T-helper 1 cell treated with Interleukin-12 subunit alpha and Interleukin-12 subunit beta and Interleukin-4 antibody, amounts not matched to agents 30 μg/mL and 1 μg/mL, for 36 hours (primary cell): ENCODE data around the gene RARS1.

ENCODE experiments used
- H3K27ac Mint-ChIP-seq: one replicate; pipeline ENCODE4 v1.8.0; 2021; ENCODE audit warnings: mild to moderate bottlenecking, mixed read lengths
- H3K27me3 Mint-ChIP-seq: one replicate; pipeline ENCODE4 v1.8.0; 2021; ENCODE audit warnings: low read depth, mixed read lengths
- H3K36me3 Mint-ChIP-seq: one replicate; pipeline ENCODE4 v1.8.0; 2021; ENCODE audit warnings: low read depth, mixed read lengths
- H3K4me1 Mint-ChIP-seq: one replicate; pipeline ENCODE4 v1.8.0; 2021; ENCODE audit warnings: low read depth, mixed read lengths
- H3K4me3 Mint-ChIP-seq: one replicate; pipeline ENCODE4 v1.8.0; 2021; ENCODE audit warnings: mild to moderate bottlenecking, moderate library complexity, mixed read lengths
- H3K9me3 Mint-ChIP-seq: one replicate; pipeline ENCODE4 v1.8.0; 2021; ENCODE audit warnings: mixed read lengths

Gene RARS1

DNA sequence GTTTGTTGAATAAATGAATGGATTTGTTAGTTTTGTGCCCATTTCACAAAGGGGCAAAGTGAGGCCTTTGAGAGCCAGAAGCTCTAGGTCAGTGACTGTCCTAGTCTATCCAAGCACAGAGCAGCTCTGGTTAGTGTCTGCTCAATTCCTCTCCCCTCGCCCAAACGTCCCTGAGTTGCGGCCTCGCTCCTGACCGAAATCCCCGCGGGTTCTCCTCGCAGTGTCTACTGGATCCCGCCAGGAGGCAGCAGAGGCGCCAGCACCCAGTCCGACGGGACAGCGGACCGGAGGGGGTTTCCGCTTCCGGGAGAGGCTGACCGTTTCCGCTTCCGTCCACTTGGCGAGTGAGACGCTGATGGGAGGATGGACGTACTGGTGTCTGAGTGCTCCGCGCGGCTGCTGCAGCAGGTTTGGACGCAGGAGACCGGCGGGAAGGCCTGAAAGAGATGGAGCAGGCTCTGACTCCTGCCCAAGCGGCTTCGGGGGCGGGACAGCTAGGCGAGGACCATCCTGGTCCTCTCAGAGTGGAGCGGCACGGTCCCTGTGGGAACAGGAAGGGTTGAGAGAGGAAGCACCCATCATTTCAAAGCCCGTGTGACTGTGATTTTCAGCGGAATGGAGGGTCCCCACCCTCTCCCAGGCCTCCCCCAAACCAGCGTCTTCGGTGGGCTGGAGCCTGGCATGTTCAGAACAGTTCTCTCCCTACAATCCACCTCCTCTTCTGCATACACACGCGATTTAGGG is at the start of gene RARS1:
RARS1 (plus strand) TSS at position 336 of the 744 bp plus-strand sequence; CDS start at position 364, 28 bp downstream.
- peak within 1 kb of the TSS; percentile 100 for H3K4me3 Mint-ChIP-seq
- H3K27ac Mint-ChIP-seq: peak within 1 kb of the TSS; percentile 95
- peaks cover 15% of the 10 kb centered on the region for H3K36me3 Mint-ChIP-seq
- peaks cover 35% of the 10 kb centered on the region for H3K4me1 Mint-ChIP-seq
- H3K9me3 Mint-ChIP-seq: no peaks in the 10 kb centered on the region
- no peaks in the 10 kb centered on the region for H3K27me3 Mint-ChIP-seq

DNA sequence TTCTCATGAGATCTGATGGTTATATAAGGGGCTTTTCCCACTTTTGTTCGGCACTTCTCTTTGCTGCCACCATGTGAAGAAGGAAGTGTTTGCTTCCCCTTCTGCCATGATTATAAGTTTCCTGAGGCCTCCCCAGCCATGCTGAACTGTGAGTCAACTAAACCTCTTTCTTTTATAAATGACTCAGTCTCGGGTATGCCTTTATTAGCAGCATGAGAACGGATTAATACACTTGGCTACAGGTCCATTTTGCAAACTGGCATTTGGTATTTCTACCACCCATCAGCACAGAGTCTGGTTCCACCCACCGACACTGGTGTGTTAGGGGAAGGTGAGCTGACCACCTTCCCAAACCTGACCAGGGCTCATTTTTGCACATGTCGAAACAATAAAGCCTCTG is 47.9 kb upstream of the RARS1 start:
- no peaks in the 10 kb centered on the region for H3K9me3 Mint-ChIP-seq
- no peaks in the 10 kb centered on the region for H3K4me1 Mint-ChIP-seq
- no peak overlapping the region for H3K27ac Mint-ChIP-seq
- H3K27me3 Mint-ChIP-seq: peaks cover 5% of the 10 kb centered on the region
- no peaks in the 10 kb centered on the region for H3K36me3 Mint-ChIP-seq
- H3K4me3 Mint-ChIP-seq: no peak overlapping the region

DNA sequence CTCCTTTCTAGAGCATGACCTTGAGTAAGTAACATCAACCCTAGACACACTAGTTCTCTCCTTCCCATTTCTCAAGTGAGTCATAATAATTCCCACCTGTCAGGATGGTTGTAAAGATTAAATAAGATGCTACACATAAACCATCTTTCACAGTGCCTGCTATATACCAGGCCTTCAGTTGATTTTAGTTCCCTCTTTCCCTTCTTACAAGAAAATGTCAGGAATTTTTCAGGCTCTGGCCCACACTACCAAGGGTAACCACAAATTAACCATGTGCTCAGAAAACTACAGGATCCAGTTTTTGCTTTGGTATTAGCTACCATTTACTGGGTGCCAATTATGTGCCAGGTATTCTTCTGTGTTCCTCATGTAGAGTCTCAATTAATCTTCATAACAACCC is 42.7 kb upstream of the RARS1 start:
- H3K4me1 Mint-ChIP-seq: no peaks in the 10 kb centered on the region
- H3K4me3 Mint-ChIP-seq: no peak overlapping the region
- no peaks in the 10 kb centered on the region for H3K9me3 Mint-ChIP-seq
- no peaks in the 10 kb centered on the region for H3K36me3 Mint-ChIP-seq
- H3K27ac Mint-ChIP-seq: no peak overlapping the region
- peaks cover 5% of the 10 kb centered on the region for H3K27me3 Mint-ChIP-seq

DNA sequence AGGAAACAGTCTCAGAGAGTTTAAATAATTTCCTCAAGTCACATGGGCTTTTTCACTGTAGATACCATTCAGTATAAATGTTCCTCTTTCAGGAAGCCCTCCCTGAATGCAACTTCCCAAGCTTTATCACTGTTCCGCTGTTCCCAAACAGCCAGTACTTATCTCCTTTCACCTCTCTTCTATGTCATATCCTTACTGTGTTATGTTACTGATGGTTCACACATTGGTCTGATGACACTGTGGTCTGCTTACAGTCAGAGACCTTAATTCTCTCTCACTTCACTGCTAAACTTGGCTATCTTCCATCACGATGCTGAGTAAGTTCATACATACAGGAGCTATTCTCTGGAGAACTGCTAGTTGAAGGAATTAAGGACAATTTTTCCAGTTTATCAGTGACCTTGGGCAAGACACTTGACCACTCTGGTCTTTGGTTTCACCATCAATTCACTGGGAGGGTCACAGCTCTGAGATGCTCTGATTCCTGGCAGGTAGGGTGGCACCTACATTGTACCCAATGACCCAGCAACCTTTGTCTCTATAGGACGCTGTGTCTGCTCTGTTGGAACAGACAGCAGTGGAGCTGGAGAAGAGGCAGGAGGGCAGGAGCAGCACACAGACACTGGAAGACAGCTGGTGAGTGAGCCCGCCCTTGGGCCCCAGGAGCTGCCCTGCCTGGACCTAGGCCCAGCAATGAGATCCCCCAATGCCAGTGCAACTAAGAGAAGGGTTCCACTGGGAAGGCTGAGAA is 42.1 kb upstream of the RARS1 start:
- Mint-ChIP-seq H3K4me3 (no peak overlapping the region), H3K36me3 (no peaks in the 10 kb centered on the region), H3K27ac (no peak overlapping the region), H3K27me3 (peaks cover 5% of the 10 kb centered on the region), H3K4me1 (no peaks in the 10 kb centered on the region), H3K9me3 (no peaks in the 10 kb centered on the region)

DNA sequence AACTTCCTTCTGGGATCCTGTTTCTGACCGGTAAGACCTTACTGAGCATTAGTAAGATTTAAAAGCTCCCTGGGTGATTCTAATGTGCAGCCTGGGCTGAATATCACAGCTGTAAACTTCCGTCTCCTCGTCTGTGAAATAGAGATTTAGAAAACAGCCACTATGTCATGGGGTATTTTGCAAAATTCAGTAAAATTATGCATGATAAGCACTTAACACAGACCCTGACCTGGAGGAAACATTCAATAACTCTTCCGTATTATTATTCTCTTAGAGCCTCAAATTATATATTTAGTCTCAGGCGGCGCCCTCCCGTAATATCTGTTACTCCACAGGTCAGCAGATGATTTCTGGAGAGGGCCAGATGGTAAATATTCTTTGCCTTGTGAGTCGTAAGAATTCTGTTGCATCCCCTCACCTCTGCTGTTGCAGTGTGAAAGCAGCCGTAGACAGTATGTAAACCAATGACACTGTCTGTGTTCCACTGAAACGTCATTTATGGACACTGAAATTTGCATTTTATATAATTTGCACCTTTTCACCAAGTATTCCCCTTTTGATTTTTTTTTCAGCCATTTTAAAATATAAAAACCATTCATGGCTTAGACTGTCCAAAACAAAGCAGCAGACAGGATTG is 39.2 kb upstream of the RARS1 start:
- Mint-ChIP-seq H3K27me3 (peaks cover 5% of the 10 kb centered on the region), H3K9me3 (no peaks in the 10 kb centered on the region), H3K4me1 (no peaks in the 10 kb centered on the region), H3K4me3 (no peak overlapping the region), H3K27ac (no peak overlapping the region), H3K36me3 (no peaks in the 10 kb centered on the region)

DNA sequence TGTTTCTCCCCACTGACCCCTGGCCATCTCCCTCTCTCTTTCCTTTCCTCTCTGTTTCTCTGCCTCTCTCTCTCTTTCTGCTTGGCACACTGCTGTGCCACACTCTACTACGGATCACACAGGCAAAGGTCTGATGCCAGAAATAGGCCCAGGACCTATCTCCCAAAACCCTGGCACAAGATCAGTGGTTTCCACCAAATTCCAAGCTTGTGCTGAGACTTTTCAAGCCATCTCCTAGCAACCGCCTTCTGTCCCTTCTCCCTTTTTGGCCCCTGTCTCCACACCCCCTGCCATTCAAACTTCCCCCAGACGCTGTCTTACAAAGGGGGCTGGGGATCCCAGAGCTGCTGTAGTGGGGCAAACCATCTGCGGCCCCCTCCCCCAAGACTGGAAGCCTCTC is 38.5 kb upstream of the RARS1 start:
- H3K27me3 Mint-ChIP-seq: peaks cover 5% of the 10 kb centered on the region
- no peak overlapping the region for H3K27ac Mint-ChIP-seq
- H3K4me3 Mint-ChIP-seq: no peak overlapping the region
- no peaks in the 10 kb centered on the region for H3K36me3 Mint-ChIP-seq
- no peaks in the 10 kb centered on the region for H3K4me1 Mint-ChIP-seq
- no peaks in the 10 kb centered on the region for H3K9me3 Mint-ChIP-seq

DNA sequence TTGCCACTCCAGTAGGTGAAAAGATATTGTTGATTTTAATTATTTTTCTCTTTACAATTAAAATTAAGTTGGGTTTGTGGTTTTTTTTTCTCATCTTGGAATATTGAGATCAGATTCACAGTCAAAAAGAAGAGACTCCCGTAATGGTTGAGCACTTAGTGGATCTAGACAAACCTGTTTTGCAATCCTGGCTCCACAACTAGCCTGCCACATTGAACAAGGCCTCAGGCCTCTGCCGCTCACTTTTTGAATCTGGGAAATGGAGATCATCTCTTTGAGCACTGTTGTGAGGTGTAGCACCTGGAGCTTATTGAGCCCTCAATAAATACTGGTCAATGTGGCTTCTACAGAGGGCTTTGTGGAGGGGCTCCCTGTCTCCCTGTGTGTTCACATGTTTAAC is 37.1 kb upstream of the RARS1 start:
- H3K36me3 Mint-ChIP-seq: no peaks in the 10 kb centered on the region

DNA sequence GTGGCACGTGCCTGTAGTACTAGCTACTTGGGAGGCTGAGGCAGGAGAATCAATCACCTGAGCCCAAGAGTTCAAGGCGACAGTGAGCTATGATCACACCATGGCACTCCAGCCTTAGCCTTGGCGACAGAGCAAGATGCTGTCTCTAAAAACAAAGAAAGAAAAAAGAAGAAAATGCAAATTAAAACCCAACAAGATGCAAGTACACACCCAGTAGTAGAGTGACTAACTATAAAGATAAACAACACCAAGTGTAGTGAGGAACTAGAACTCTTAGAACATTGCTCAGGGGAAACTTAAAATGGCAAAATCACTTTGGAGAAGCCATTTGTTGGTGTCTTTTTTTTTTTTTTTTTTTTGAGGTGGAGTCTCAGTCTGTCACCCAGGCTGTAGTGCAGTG is 34.7 kb upstream of the RARS1 start:
- H3K4me3 Mint-ChIP-seq: no peak overlapping the region
- no peaks in the 10 kb centered on the region for H3K9me3 Mint-ChIP-seq
- no peaks in the 10 kb centered on the region for H3K4me1 Mint-ChIP-seq
- no peaks in the 10 kb centered on the region for H3K36me3 Mint-ChIP-seq
- no peaks in the 10 kb centered on the region for H3K27me3 Mint-ChIP-seq
- H3K27ac Mint-ChIP-seq: no peak overlapping the region

More for the DNA sequence above, 37.1 kb upstream of the RARS1 start:
- H3K9me3 Mint-ChIP-seq: no peaks in the 10 kb centered on the region
- H3K27ac Mint-ChIP-seq: no peak overlapping the region
- no peaks in the 10 kb centered on the region for H3K4me1 Mint-ChIP-seq
- H3K4me3 Mint-ChIP-seq: no peak overlapping the region
- H3K27me3 Mint-ChIP-seq: peaks cover 1% of the 10 kb centered on the region

DNA sequence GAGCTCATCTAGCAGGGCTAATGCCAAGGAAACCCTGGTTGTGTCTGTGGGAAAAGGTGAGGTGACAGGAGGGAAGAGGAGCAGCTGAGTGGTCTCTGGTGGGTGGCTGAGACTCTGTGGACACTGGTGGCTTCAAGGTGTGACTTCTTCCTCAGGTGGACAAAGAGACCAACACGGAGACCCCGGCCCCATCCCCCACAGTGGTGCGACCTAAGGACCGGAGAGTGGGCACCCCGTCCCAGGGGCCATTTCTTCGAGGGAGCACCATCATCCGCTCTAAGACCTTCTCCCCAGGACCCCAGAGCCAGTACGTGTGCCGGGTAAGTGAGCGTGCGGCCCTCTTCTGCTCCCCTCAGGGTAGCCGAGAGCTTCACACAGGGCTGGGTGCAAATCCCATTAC is 31.1 kb upstream of the RARS1 start:
- Mint-ChIP-seq H3K36me3 (no peaks in the 10 kb centered on the region), H3K4me3 (no peak overlapping the region), H3K9me3 (no peaks in the 10 kb centered on the region), H3K27ac (no peak overlapping the region), H3K4me1 (no peaks in the 10 kb centered on the region), H3K27me3 (no peaks in the 10 kb centered on the region)

DNA sequence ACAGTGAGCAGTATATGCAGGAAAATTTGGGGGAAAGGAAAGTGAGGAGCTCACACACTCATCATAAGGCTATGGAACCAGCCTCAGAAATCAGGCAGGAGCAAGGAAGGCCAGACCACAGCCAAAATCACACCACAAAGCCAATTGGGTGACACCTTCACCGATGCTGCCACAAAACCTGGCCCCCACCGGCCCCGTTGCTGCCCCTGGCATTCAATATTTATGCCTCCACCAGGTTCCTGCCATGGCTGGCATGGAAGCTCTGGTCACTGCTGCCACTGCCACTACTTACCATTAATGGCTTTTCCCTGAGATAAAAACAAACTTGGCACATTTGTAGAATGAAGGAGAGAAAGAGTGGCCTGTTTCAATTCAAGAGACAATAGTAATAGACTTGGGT is 28.7 kb upstream of the RARS1 start:
- Mint-ChIP-seq H3K4me3 (no peak overlapping the region), H3K27ac (no peak overlapping the region), H3K9me3 (no peaks in the 10 kb centered on the region), H3K27me3 (no peaks in the 10 kb centered on the region), H3K36me3 (no peaks in the 10 kb centered on the region), H3K4me1 (no peaks in the 10 kb centered on the region)

DNA sequence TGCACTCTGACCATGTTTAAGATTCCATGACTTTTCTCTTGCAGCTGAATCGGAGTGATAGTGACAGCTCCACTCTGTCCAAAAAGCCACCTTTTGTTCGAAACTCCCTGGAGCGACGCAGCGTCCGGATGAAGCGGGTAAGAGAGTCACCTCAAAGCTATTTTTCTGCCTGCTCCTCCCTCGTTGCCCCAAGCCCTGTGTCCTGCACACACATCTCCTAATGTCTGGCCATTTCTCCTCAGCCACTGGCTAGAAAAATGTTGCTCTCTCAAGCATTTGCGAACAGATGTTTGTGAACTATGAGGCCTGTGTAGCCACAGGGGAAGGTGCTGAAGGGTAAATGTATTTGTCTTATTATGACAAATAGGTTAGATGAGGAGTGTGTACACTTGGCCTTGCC is 25.7 kb upstream of the RARS1 start:
- H3K27me3 Mint-ChIP-seq: no peaks in the 10 kb centered on the region
- H3K4me3 Mint-ChIP-seq: no peak overlapping the region
- H3K36me3 Mint-ChIP-seq: no peaks in the 10 kb centered on the region
- no peak overlapping the region for H3K27ac Mint-ChIP-seq
- no peaks in the 10 kb centered on the region for H3K9me3 Mint-ChIP-seq
- peaks cover 6% of the 10 kb centered on the region for H3K4me1 Mint-ChIP-seq

DNA sequence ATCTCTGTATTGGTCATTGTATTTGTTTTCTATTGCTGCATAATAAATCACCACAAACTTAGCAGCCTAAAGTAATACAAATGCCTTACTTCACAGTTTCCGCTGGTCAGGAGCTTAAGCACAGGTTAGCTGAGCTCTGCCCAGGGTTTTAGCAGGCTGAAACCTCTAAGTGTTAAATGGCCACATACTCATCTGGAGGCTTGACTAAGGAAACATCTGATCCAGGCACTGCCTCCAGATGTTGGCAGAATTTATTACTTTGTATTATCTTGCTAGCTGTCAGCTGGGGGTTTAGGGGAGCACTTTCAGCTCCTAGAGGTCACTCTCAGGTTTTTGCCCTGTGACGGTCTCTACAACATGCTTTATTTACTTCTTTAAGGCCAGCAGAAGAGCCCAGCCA is 23.2 kb upstream of the RARS1 start:
- Mint-ChIP-seq H3K4me3 (no peak overlapping the region), H3K9me3 (no peaks in the 10 kb centered on the region), H3K27me3 (no peaks in the 10 kb centered on the region), H3K27ac (no peak overlapping the region), H3K4me1 (peaks cover 6% of the 10 kb centered on the region), H3K36me3 (no peaks in the 10 kb centered on the region)

DNA sequence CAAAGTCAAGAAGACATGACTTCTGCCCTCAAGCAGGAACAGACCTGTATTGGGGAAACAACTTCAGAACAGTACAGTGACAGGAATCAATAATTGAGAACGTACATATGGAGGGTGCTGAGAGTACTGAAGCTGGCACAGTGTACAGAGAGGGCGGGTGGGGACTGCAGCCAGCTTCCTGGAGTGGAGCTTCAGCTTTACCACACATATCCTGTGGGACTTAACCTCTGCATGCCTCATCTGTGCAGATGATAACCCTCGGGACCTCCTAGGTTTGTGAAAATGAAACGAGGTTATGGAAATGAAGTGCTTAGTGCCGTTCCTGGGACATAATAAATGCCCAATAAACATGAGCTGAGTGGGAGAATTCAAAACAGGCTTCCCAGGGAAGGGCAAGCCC is 22.1 kb upstream of the RARS1 start:
- no peaks in the 10 kb centered on the region for H3K9me3 Mint-ChIP-seq
- peaks cover 6% of the 10 kb centered on the region for H3K4me1 Mint-ChIP-seq
- H3K27me3 Mint-ChIP-seq: no peaks in the 10 kb centered on the region
- no peak overlapping the region for H3K4me3 Mint-ChIP-seq
- no peaks in the 10 kb centered on the region for H3K36me3 Mint-ChIP-seq
- H3K27ac Mint-ChIP-seq: no peak overlapping the region

DNA sequence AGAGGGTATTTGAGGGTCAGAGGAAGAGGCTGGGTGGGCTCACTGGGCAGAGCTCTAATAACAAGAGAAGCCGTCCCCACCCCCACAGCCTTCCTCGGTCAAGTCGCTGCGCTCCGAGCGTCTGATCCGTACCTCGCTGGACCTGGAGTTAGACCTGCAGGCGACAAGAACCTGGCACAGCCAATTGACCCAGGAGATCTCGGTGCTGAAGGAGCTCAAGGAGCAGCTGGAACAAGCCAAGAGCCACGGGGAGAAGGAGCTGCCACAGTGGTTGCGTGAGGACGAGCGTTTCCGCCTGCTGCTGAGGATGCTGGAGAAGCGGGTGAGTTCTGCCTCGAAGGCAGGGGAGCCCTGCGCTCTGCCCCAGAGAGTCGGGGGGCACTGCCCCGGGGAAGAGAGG is 21.6 kb upstream of the RARS1 start:
- Mint-ChIP-seq H3K4me1 (peaks cover 6% of the 10 kb centered on the region), H3K36me3 (no peaks in the 10 kb centered on the region), H3K4me3 (no peak overlapping the region), H3K9me3 (no peaks in the 10 kb centered on the region), H3K27ac (no peak overlapping the region), H3K27me3 (no peaks in the 10 kb centered on the region)

DNA sequence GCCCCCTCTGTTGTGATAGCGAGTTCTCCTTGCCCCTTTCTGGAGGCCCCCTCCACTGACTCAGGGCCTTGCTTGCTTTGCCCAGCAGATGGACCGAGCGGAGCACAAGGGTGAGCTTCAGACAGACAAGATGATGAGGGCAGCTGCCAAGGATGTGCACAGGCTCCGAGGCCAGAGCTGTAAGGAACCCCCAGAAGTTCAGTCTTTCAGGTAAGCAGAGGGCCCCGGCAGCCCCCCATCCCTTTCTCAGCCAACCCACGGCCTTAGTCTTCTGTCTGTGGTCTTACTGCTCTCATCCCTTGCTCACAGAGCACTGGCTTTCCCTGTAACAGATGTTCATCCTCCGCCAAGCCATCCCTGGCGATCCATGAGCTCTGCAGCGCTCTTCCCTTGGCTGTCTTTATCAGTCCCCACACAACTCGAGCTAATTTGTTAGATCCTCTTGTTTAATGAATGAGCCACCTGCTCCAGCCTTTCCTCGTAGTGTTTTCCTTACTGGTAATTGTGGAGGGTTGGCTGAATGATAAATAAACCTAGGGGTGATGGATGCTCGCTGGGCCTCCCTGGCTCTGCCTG is 18.4 kb upstream of the RARS1 start:
- Mint-ChIP-seq H3K27ac (no peak overlapping the region), H3K36me3 (no peaks in the 10 kb centered on the region), H3K4me3 (no peak overlapping the region), H3K4me1 (peaks cover 6% of the 10 kb centered on the region), H3K9me3 (no peaks in the 10 kb centered on the region), H3K27me3 (no peaks in the 10 kb centered on the region)
